HEK293 (cell line): ENCODE data around the gene SLX1A.
A peak's percentile ranks its signal among the peaks of the same experiment; 100 is the strongest.

Experiments
- BCL11B ChIP-seq: fragments of 450-650 bp; formaldehyde crosslinking; IDR thresholded peaks from 2 replicates; pipeline ENCODE4 v1.5.1; 2016; ENCODE audit warnings: low read depth, missing biosample characterization, missing genetic modification characterization
- ELK4 ChIP-seq: IDR thresholded peaks from 2 replicates; pipeline ENCODE4 v1.6.1; 2011; ENCODE audit warnings: mild to moderate bottlenecking, low read depth, low read length, borderline replicate concordance
- IKZF3 ChIP-seq: fragments of 450-650 bp; IDR thresholded peaks from 2 replicates; pipeline ENCODE4 v1.5.0; 2018; ENCODE audit warnings: missing biosample characterization, mild to moderate bottlenecking, missing genetic modification characterization, moderate library complexity
- KLF7 ChIP-seq: fragments of 450-650 bp; formaldehyde crosslinking; IDR thresholded peaks from 2 replicates; pipeline ENCODE4 v1.5.1; 2016; ENCODE audit warnings: missing biosample characterization, missing genetic modification characterization, borderline replicate concordance
- PATZ1 ChIP-seq: fragments of 450-650 bp; formaldehyde crosslinking; IDR thresholded peaks from 2 replicates; pipeline ENCODE4 v1.5.1; 2016; ENCODE audit warnings: missing biosample characterization, missing genetic modification characterization
- PRDM1 ChIP-seq: fragments of 450-650 bp; formaldehyde crosslinking; IDR thresholded peaks from 2 replicates; pipeline ENCODE4; 2016; ENCODE audit warnings: missing biosample characterization, missing genetic modification characterization
- REPIN1 ChIP-seq: fragments of 450-650 bp; formaldehyde crosslinking; IDR thresholded peaks from 2 replicates; pipeline ENCODE4 v1.5.1; 2017; ENCODE audit warnings: missing biosample characterization, missing genetic modification characterization, low read depth
- SP3 ChIP-seq: fragments of 450-650 bp; formaldehyde crosslinking; IDR thresholded peaks from 2 replicates; pipeline ENCODE4 v1.5.1; 2016; ENCODE audit warnings: missing biosample characterization, missing genetic modification characterization
- YY1 ChIP-seq: fragments of 450-650 bp; formaldehyde crosslinking; IDR thresholded peaks from 2 replicates; pipeline ENCODE4 v1.5.1; 2018; ENCODE audit warnings: missing biosample characterization, missing genetic modification characterization
- ZBTB1 ChIP-seq: fragments of 450-650 bp; formaldehyde crosslinking; IDR thresholded peaks from 2 replicates; pipeline ENCODE4 v1.5.1; 2016; ENCODE audit warnings: missing biosample characterization, missing genetic modification characterization
- ZBTB21 ChIP-seq: fragments of 450-650 bp; formaldehyde crosslinking; IDR thresholded peaks from 2 replicates; pipeline ENCODE4 v1.5.1; 2017; ENCODE audit warnings: missing biosample characterization, missing genetic modification characterization
- ZBTB26 ChIP-seq: fragments of 450-650 bp; formaldehyde crosslinking; optimal IDR thresholded peaks from 2 replicates; pipeline ENCODE3; 2016; ENCODE audit warnings: missing biosample characterization, mild to moderate bottlenecking, missing genetic modification characterization
- ZNF16 ChIP-seq: fragments of 450-650 bp; formaldehyde crosslinking; IDR thresholded peaks from 2 replicates; pipeline ENCODE4 v1.5.1; 2016; ENCODE audit warnings: low read depth, missing biosample characterization, missing genetic modification characterization
- ZNF169 ChIP-seq: fragments of 450-650 bp; formaldehyde crosslinking; IDR thresholded peaks from 2 replicates; pipeline ENCODE4 v1.5.1; 2016; ENCODE audit warnings: missing biosample characterization, missing genetic modification characterization
- ZNF248 ChIP-seq: fragments of 450-650 bp; formaldehyde crosslinking; IDR thresholded peaks from 2 replicates; pipeline ENCODE4 v1.5.1; 2017; ENCODE audit warnings: missing biosample characterization, missing genetic modification characterization
- ZNF280C ChIP-seq: fragments of 450-650 bp; formaldehyde crosslinking; IDR thresholded peaks from 2 replicates; pipeline ENCODE4 v1.5.1; 2016; ENCODE audit warnings: missing biosample characterization, missing genetic modification characterization
- ZNF37A ChIP-seq: fragments of 450-650 bp; IDR thresholded peaks from 2 replicates; pipeline ENCODE4 v1.5.1; 2018; ENCODE audit warnings: missing biosample characterization, missing genetic modification characterization
- ZNF416 ChIP-seq: fragments of 450-650 bp; formaldehyde crosslinking; IDR thresholded peaks from 2 replicates; pipeline ENCODE4 v1.5.1; 2016; ENCODE audit warnings: missing biosample characterization, missing genetic modification characterization
- ZNF518A ChIP-seq: fragments of 450-650 bp; formaldehyde crosslinking; conservative IDR thresholded peaks from 2 replicates; pipeline ENCODE4 v1.5.1; 2016; ENCODE audit warnings: low read depth, missing biosample characterization, missing genetic modification characterization
- ZNF555 ChIP-seq: fragments of 450-650 bp; formaldehyde crosslinking; conservative IDR thresholded peaks from 2 replicates; pipeline ENCODE4 v1.5.1; 2017; ENCODE audit warnings: missing biosample characterization, mild to moderate bottlenecking, missing genetic modification characterization, inconsistent platforms
- ZNF585B ChIP-seq: fragments of 450-650 bp; formaldehyde crosslinking; IDR thresholded peaks from 2 replicates; pipeline ENCODE4 v1.5.1; 2016; ENCODE audit warnings: missing biosample characterization, missing genetic modification characterization
- ZNF596 ChIP-seq: fragments of 450-650 bp; IDR thresholded peaks from 2 replicates; pipeline ENCODE4 v1.5.0; 2018; ENCODE audit warnings: missing biosample characterization, mild to moderate bottlenecking, missing genetic modification characterization, moderate library complexity
- ZNF610 ChIP-seq: fragments of 450-650 bp; formaldehyde crosslinking; IDR thresholded peaks from 2 replicates; pipeline ENCODE4 v1.5.1; 2016; ENCODE audit warnings: missing biosample characterization, missing genetic modification characterization, borderline replicate concordance
- ZNF629 ChIP-seq: fragments of 450-650 bp; formaldehyde crosslinking; IDR thresholded peaks from 2 replicates; pipeline ENCODE4 v1.5.1; 2017; ENCODE audit warnings: missing biosample characterization, missing genetic modification characterization
- ZNF792 ChIP-seq: fragments of 450-650 bp; formaldehyde crosslinking; IDR thresholded peaks from 2 replicates; pipeline ENCODE4 v1.5.1; 2016; ENCODE audit warnings: missing biosample characterization, missing genetic modification characterization
- ZSCAN4 ChIP-seq: fragments of 450-650 bp; formaldehyde crosslinking; IDR thresholded peaks from 2 replicates; pipeline ENCODE4 v1.5.1; 2017; ENCODE audit warnings: missing biosample characterization, missing genetic modification characterization

The SLX1A gene

GRCh38 chr16:30183233-30184095 lies 10.2 kb upstream of the SLX1A start, which contains the start of gene CORO1A (continued):
- TF ChIP-seq PATZ1 (tag by site-specific recombination) (peak; percentile 80), ELK4 (no peak), ZNF248 (tag by site-specific recombination) (no peak), KLF7 (tag by site-specific recombination) (no peak), YY1 (tag by site-specific recombination) (no peak), ZNF585B (tag by site-specific recombination) (no peak), ZNF629 (tag by site-specific recombination) (0 out of 2 replicates have a peak, but pooled peaks have one; percentile 10), REPIN1 (no peak), BCL11B (no peak), ZNF416 (tag by site-specific recombination) (no peak), ZNF280C (tag by site-specific recombination) (no peak), ZNF16 (tag by site-specific recombination) (no peak), PRDM1 (tag by site-specific recombination) (no peak), IKZF3 (tag by site-specific recombination) (peak; percentile 57), ZNF37A (tag by site-specific recombination) (no peak), ZNF518A (tag by site-specific recombination) (no peak), ZBTB21 (tag by site-specific recombination) (no peak), ZNF610 (tag by site-specific recombination) (no peak), ZBTB26 (tag by site-specific recombination) (peak; percentile 85), ZNF555 (tag by site-specific recombination) (no peak), ZNF596 (tag by site-specific recombination) (no peak; the same call in 1 of the 2 replicates), ZBTB1 (tag by site-specific recombination) (no peak), ZNF792 (tag by site-specific recombination) (no peak), SP3 (peak; percentile 90), ZNF169 (tag by site-specific recombination) (no peak), ZSCAN4 (tag by site-specific recombination) (no peak)
